HepG2 (cell line): ENCODE data around the gene NBR1. TPM values are rescaled to one million over a fixed set of nuclear protein-coding genes. Genes with fewer than 3 reads are reported as not detected.
A peak's percentile ranks its signal among the peaks of the same experiment; 100 is the strongest.

Experiments
- AGO2 ChIP-seq: fragments of 200-400 bp; formaldehyde crosslinking; optimal IDR thresholded peaks from 2 replicates; pipeline ENCODE3; 2017; ENCODE audit warnings: mild to moderate bottlenecking, low read depth, low read length, moderate library complexity
- E2F5 ChIP-seq: sonication (generic); formaldehyde crosslinking; conservative IDR thresholded peaks from 2 replicates; pipeline ENCODE4 v1.4.0; 2020; ENCODE audit warnings: missing genetic modification reagents
- HMG20A ChIP-seq: IDR thresholded peaks from 2 replicates; pipeline ENCODE4 v1.6.1; 2016; ENCODE audit warnings: borderline replicate concordance
- HNF1B ChIP-seq: sonication (generic); formaldehyde crosslinking; IDR thresholded peaks from 2 replicates; pipeline ENCODE4 v1.5.1; 2020; ENCODE audit warnings: mild to moderate bottlenecking, moderate library complexity, missing genetic modification reagents
- KLF13 ChIP-seq: sonication (generic); formaldehyde crosslinking; IDR thresholded peaks from 2 replicates; pipeline ENCODE4 v1.4.0; 2020; ENCODE audit warnings: mild to moderate bottlenecking, missing genetic modification reagents
- LBX2 ChIP-seq: sonication (generic); formaldehyde crosslinking; IDR thresholded peaks from 2 replicates; pipeline ENCODE4 v1.5.0; 2020; ENCODE audit warnings: missing genetic modification reagents, mild to moderate bottlenecking, borderline replicate concordance
- PAWR ChIP-seq: sonication (generic); formaldehyde crosslinking; IDR thresholded peaks from 2 replicates; pipeline ENCODE4 v1.4.0; 2020; ENCODE audit warnings: missing genetic modification reagents, mild to moderate bottlenecking, borderline replicate concordance
- PHF21A ChIP-seq: sonication (generic); formaldehyde crosslinking; IDR thresholded peaks from 2 replicates; pipeline ENCODE4 v1.5.0; 2020; ENCODE audit warnings: mild to moderate bottlenecking, missing genetic modification reagents
- RAD51 ChIP-seq: fragments of 450-650 bp; IDR thresholded peaks from 2 replicates; pipeline ENCODE4 v1.6.1; 2016; ENCODE audit warnings: borderline replicate concordance
- TCF7L2 ChIP-seq: IDR thresholded peaks from 2 replicates; pipeline ENCODE4 v1.6.1; 2011; ENCODE audit warnings: mild to moderate bottlenecking, low read depth, low read length, moderate library complexity
- ZFP36 ChIP-seq: fragments of 150-350 bp; IDR thresholded peaks from 2 replicates; pipeline ENCODE4 v1.6.1; 2018; ENCODE audit warnings: borderline replicate concordance, low read length, low read depth; ENCODE audit not compliant: partially characterized antibody
- ZNF224 ChIP-seq: sonication (generic); formaldehyde crosslinking; IDR thresholded peaks from 2 replicates; pipeline ENCODE4 v1.5.0; 2020; ENCODE audit warnings: mild to moderate bottlenecking, missing genetic modification reagents
- ZNF432 ChIP-seq: sonication (generic); formaldehyde crosslinking; IDR thresholded peaks from 2 replicates; pipeline ENCODE4 v1.5.0; 2020; ENCODE audit warnings: missing genetic modification reagents, mild to moderate bottlenecking, borderline replicate concordance
- ZNF552 ChIP-seq: sonication (generic); formaldehyde crosslinking; IDR thresholded peaks from 2 replicates; pipeline ENCODE4 v1.9.0; 2022; ENCODE audit warnings: missing genetic modification reagents, mild to moderate bottlenecking, borderline replicate concordance
- ZNF7 ChIP-seq: IDR thresholded peaks from 2 replicates; pipeline ENCODE4 v1.6.1; 2016; ENCODE audit warnings: missing biosample characterization, missing genetic modification reagents
- ZNF766 ChIP-seq: sonication (generic); formaldehyde crosslinking; IDR thresholded peaks from 2 replicates; pipeline ENCODE4 v1.5.0; 2020; ENCODE audit warnings: missing genetic modification reagents, borderline replicate concordance
- ZNF891 ChIP-seq: sonication (generic); formaldehyde crosslinking; IDR thresholded peaks from 2 replicates; pipeline ENCODE4 v1.5.0; 2020; ENCODE audit warnings: mild to moderate bottlenecking, missing genetic modification reagents
- polyA plus RNA-seq, 8 experiments: library from polyadenylated mRNA; depleted of rRNA in 3 of 8; stranded (reverse) in 7 of 8; unstranded in 1 of 8; fragments of >200 nt; fragmentation: Illumina TruSeq in 4 of 8; extraction: Trizol in 4 of 8; gene quantifications; 2 replicates each; pipeline versions ENCODE4 v1.2.1 to v1.2.3, GENCODE V29; 2011 to 2016; ENCODE audit warnings: low read depth in 4 of 8, missing spikeins in 1 of 8, mixed read lengths in 1 of 8; ENCODE audit not compliant: insufficient read depth in 1 of 8
- total RNA-seq, 5 experiments: library from RNA; depleted of rRNA; stranded (reverse); fragments of >200 nt; fragmentation: Illumina TruSeq; extraction: Trizol; gene quantifications; 2 replicates each; pipeline ENCODE4 v1.2.3, GENCODE V29; 2016; ENCODE audit warnings: low read depth in 1 of 5
- TF ChIP-seq, protein P1 (sequence below): sonication (generic); formaldehyde crosslinking; IDR thresholded peaks from 2 replicates; pipeline ENCODE4 v1.5.1; 2020; ENCODE audit warnings: mild to moderate bottlenecking, missing genetic modification reagents, moderate library complexity
- TF ChIP-seq, protein P2 (sequence below): IDR thresholded peaks from 2 replicates; pipeline ENCODE4 v1.6.1; 2016; ENCODE audit warnings: mild to moderate bottlenecking

The NBR1 gene
- total and polyA plus RNA-seq, 2 of the 13 experiments (the other 11 are each of a cell fraction or from before 2014, with no cell fraction given): 51.7 to 121 TPM

DNA sequence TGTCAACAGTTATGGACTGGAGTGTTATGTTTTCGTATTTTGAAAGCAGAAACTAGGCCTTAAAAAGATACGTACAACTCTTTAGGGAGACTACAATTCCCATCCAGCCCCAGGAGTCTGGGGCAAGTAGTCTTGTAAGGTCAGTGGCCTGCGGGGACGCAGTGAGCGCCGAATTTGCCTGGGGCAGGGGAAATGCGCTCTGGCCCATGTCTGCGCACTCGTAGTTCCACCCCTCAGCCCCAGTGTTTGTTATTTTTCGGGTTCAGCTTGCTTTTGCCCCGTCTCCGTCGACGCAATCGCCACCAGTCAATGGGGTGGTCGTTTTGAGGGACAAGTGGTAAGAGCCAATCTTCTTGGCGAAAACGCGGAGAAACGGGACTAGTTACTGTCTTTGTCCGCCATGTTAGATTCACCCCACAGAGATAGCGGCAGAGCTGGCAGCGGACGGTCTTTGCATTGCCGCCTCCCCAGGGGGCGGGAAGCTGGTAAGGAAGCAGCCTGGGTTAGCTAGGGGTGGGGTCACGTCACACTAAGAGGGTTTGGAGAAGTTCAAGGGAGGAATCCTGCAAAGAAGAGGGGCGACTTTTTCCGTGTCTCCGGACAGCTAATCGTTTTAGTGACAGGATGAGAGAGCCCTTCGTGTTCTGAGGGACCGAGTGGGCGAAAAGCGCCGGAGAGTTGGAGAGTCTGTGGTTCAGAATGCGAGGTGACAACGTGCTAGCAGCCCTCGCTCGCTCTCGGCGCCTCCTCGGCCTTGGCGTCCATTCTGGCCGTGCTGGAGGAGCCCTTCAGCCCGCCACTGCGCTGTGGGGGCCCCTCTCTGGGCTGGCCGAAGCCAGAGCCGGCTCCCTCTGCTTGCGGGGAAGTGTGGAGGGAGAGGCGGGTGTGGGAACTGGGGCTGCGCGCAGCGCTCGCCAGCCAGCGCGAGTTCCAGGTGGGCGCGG lies 44.8 kb upstream of the NBR1 start (continued):
- 0 out of 2 replicates have a peak, but pooled peaks have one; percentile 28 for TF ChIP-seq ZNF432 (CRISPR knock-in tag)
- TF ChIP-seq HNF1B (CRISPR knock-in tag): peak; percentile 69
- TF ChIP-seq E2F5 (CRISPR knock-in tag): no peak
- no peak for TF ChIP-seq ZFP36
- TF ChIP-seq KLF13 (CRISPR knock-in tag): no peak
- TF ChIP-seq ZNF224 (CRISPR knock-in tag): peak; percentile 86; the same call in 1 of the 2 replicates
- no peak for TF ChIP-seq ZNF7 (CRISPR knock-in tag)
- TF ChIP-seq AGO2: peak; percentile 63
- TF ChIP-seq RAD51: no peak
- TF ChIP-seq, protein P1, sequence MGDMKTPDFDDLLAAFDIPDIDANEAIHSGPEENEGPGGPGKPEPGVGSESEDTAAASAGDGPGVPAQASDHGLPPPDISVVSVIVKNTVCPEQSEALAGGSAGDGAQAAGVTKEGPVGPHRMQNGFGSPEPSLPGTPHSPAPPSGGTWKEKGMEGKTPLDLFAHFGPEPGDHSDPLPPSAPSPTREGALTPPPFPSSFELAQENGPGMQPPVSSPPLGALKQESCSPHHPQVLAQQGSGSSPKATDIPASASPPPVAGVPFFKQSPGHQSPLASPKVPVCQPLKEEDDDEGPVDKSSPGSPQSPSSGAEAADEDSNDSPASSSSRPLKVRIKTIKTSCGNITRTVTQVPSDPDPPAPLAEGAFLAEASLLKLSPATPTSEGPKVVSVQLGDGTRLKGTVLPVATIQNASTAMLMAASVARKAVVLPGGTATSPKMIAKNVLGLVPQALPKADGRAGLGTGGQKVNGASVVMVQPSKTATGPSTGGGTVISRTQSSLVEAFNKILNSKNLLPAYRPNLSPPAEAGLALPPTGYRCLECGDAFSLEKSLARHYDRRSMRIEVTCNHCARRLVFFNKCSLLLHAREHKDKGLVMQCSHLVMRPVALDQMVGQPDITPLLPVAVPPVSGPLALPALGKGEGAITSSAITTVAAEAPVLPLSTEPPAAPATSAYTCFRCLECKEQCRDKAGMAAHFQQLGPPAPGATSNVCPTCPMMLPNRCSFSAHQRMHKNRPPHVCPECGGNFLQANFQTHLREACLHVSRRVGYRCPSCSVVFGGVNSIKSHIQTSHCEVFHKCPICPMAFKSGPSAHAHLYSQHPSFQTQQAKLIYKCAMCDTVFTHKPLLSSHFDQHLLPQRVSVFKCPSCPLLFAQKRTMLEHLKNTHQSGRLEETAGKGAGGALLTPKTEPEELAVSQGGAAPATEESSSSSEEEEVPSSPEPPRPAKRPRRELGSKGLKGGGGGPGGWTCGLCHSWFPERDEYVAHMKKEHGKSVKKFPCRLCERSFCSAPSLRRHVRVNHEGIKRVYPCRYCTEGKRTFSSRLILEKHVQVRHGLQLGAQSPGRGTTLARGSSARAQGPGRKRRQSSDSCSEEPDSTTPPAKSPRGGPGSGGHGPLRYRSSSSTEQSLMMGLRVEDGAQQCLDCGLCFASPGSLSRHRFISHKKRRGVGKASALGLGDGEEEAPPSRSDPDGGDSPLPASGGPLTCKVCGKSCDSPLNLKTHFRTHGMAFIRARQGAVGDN: peak; percentile 66
- TF ChIP-seq PHF21A (CRISPR knock-in tag): no peak
- peak; percentile 86 for TF ChIP-seq ZNF891
- TF ChIP-seq PAWR (CRISPR knock-in tag): no peak
- TF ChIP-seq, protein P2, sequence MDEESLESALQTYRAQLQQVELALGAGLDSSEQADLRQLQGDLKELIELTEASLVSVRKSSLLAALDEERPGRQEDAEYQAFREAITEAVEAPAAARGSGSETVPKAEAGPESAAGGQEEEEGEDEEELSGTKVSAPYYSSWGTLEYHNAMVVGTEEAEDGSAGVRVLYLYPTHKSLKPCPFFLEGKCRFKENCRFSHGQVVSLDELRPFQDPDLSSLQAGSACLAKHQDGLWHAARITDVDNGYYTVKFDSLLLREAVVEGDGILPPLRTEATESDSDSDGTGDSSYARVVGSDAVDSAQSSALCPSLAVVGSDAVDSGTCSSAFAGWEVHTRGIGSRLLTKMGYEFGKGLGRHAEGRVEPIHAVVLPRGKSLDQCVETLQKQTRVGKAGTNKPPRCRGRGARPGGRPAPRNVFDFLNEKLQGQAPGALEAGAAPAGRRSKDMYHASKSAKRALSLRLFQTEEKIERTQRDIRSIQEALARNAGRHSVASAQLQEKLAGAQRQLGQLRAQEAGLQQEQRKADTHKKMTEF (CRISPR knock-in tag): peak; percentile 14; the same call in 1 of the 2 replicates
- no peak for TF ChIP-seq LBX2 (CRISPR knock-in tag)
- TF ChIP-seq TCF7L2: no peak
- no peak for TF ChIP-seq HMG20A (CRISPR knock-in tag)
- 0 out of 2 replicates have a peak, but pooled peaks have one; percentile 23 for TF ChIP-seq ZNF552 (CRISPR knock-in tag)
- TF ChIP-seq ZNF766: peak; percentile 54; the same call in 1 of the 2 replicates
